ENCODE results near the gene CRISPLD2. TPM values are rescaled to one million over a fixed set of nuclear protein-coding genes. Genes with fewer than 3 reads are reported as not detected.

The CRISPLD2 gene
- total and polyA plus RNA-seq, 9 of the 15 experiments (the other 6 are each of a cell fraction or from before 2014, with no cell fraction given), result 0.03 to 0.24 (median 0.04) TPM; not detected in 4

- Histone ChIP-seq H3K4me2 (ENCODE audit: insufficient read depth, low read length) (no peak overlapping the region), H3K79me2 (ENCODE audit: control insufficient read depth, insufficient read depth, low read length) (no peaks in the 10 kb centered on the region), H4K20me1 (replicated peaks; ENCODE audit: control insufficient read depth, insufficient read depth, low read length) (no peaks in the 10 kb centered on the region), H2AFZ (ENCODE audit: low read depth, low read length) (no peak overlapping the region), H3K4me1 (replicated peaks in 1 of 2; ENCODE audit: control insufficient read depth in 2 of 2, insufficient read depth in 2 of 2, low read length in 2 of 2) (peaks cover 52 to 61% of the 10 kb centered on the region in 2 experiments), H3K9ac (ENCODE audit: insufficient read depth in 1 of 2, low read depth in 2 of 2, low read length in 2 of 2) (no peak overlapping the region), H3K27ac (ENCODE audit: extremely low read depth, low read depth, low read length) (peak overlapping the region; percentile 24; the same call in 1 of the 3 replicates), H3K9me1 (ENCODE audit: control insufficient read depth, insufficient read depth, low read length) (no peaks in the 10 kb centered on the region), H3K36me3 (ENCODE audit: control insufficient read depth, insufficient read depth, low read length) (no peaks in the 10 kb centered on the region), H3K4me3 (no peak overlapping the region), H3K27me3 (ENCODE audit: control insufficient read depth in 2 of 2, insufficient read depth in 2 of 2, low read length in 2 of 2) (no peaks in the 10 kb centered on the region), H3K9me3 (replicated peaks; ENCODE audit: control insufficient read depth, insufficient read depth, low read depth, low read length) (no peaks in the 10 kb centered on the region)
- WGBS (ENCODE audit: insufficient coverage, low coverage, missing lambda C conversion rate), result 15% methylated on average over 8 of the region's 8 CpGs
- intact Hi-C loops (cut with micrococcal nuclease) (loop anchor here (5.0 kb wide), 1 partner anchor 70 kb away; no protein-coding TSS in a partner anchor), in situ Hi-C loops (cut with MboI) (no loop called here)
- peak; percentile 72 to 89 (median 78) for DNase-seq (ENCODE audit: extremely low read depth in 1 of 4, low spot score in 3 of 4)
- ChIA-PET POLR2A (interaction anchor here (0.5 to 3.0 kb wide), 7 partner anchors 10 to 98 kb away, joined by 3 to 12 read pairs (median 5); no protein-coding TSS in a partner anchor), CTCF (ENCODE audit: low intra/inter-chr PET ratio) (no interaction called here)
- FAIRE-seq, result peak; percentile 82
- BruUV-seq (replicated peaks), result no TSS peak
- ATAC-seq, result peak; percentile 76
- TF ChIP-seq MED1 (CRISPR knock-in tag; IDR thresholded peaks at IDR 0.05; ENCODE audit: borderline replicate concordance) (no peak), NFE2L1 (tag; IDR thresholded peaks at IDR 0.05; ENCODE audit: borderline replicate concordance, low read depth) (0 out of 2 replicates have a peak, but pooled peaks have one; percentile 24), ZNF212 (CRISPR knock-in tag; IDR thresholded peaks at IDR 0.05) (no peak), ZNF740 (CRISPR knock-in tag; IDR thresholded peaks at IDR 0.05) (no peak), ZNF740 (tag; IDR thresholded peaks at IDR 0.05) (peak in 1 of 2 experiments; percentile 44; a peak in 1 of 4 replicates), CBX8 (IDR thresholded peaks at IDR 0.05; ENCODE audit: borderline replicate concordance, extremely low read depth, low read depth, low read length, poor library complexity, severe bottlenecking) (no peak), PREB (CRISPR knock-in tag; IDR thresholded peaks at IDR 0.05) (no peak), CHD4 (IDR thresholded peaks at IDR 0.05; ENCODE audit: insufficient read depth, insufficient replicate concordance, low read depth, low read length, poor library complexity, severe bottlenecking) (no peak), MCM2 (IDR thresholded peaks at IDR 0.05; ENCODE audit: low read depth) (no peak), AFF4 (CRISPR knock-in tag; IDR thresholded peaks at IDR 0.05) (no peak), ZEB2 (IDR thresholded peaks at IDR 0.05) (peak; percentile 58; the same call in 1 of the 2 replicates), ZNF75A (CRISPR knock-in tag; IDR thresholded peaks at IDR 0.05) (no peak), CEBPG (CRISPR knock-in tag; IDR thresholded peaks at IDR 0.05) (no peak), CEBPG (tag; conservative IDR thresholded peaks at IDR 0.05 in 1 of 2, IDR thresholded peaks at IDR 0.05 in 1 of 2) (peak in 1 of 2 experiments; percentile 54; a peak in 2 of 4 replicates), ZC3H11A (IDR thresholded peaks at IDR 0.05; ENCODE audit: low read depth, low read length) (no peak)
Measured at GRCh38 chr16:84881702-84882521, 62.1 kb downstream of the CRISPLD2 start.
